ENCODE measurements around the gene ATXN2.

DNA sequence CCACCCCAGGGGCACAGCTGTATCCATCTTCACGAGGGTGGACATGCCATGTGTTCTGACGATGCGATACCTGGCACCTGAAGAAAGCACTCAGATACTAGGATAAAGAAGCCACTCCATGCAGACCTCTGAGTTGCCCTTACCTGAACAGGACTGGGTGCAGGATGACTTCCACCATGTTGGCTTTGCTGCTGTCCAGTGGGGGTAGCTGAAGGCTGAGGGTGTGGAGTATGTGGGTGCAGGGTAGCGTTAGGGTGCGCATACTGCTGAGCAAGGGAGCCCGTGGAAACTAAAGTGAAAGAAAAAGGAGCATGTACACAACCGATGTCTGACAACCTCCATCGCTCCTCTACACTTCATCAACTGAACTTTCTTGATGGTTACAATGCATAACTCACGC is 142.0 kb downstream of the ATXN2 start:
- TF ChIP-seq GABPB1 (CRISPR knock-in tag; IDR thresholded peaks at IDR 0.05) = no peak
- TF ChIP-seq ZNF423 (CRISPR knock-in tag; IDR thresholded peaks at IDR 0.05) = no peak
- TF ChIP-seq, protein P1, sequence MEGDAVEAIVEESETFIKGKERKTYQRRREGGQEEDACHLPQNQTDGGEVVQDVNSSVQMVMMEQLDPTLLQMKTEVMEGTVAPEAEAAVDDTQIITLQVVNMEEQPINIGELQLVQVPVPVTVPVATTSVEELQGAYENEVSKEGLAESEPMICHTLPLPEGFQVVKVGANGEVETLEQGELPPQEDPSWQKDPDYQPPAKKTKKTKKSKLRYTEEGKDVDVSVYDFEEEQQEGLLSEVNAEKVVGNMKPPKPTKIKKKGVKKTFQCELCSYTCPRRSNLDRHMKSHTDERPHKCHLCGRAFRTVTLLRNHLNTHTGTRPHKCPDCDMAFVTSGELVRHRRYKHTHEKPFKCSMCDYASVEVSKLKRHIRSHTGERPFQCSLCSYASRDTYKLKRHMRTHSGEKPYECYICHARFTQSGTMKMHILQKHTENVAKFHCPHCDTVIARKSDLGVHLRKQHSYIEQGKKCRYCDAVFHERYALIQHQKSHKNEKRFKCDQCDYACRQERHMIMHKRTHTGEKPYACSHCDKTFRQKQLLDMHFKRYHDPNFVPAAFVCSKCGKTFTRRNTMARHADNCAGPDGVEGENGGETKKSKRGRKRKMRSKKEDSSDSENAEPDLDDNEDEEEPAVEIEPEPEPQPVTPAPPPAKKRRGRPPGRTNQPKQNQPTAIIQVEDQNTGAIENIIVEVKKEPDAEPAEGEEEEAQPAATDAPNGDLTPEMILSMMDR (IDR thresholded peaks at IDR 0.05) = no peak

All from WTC11 (cell line).